Smooth muscle cell of trachea (primary cell): ENCODE measurements around the gene DDX47. TPM values are rescaled to one million over a fixed set of nuclear protein-coding genes. Genes with fewer than 3 reads are reported as not detected.

Source experiments
- total RNA-seq: library from RNA; depleted of rRNA; stranded (reverse); fragments of >200 nt; gene quantifications from 2 replicates; pipeline ENCODE4 v1.2.1, GENCODE V29; 2014

Gene DDX47
- 52.3 and 71.0 TPM in 2 replicates for total RNA-seq

DNA sequence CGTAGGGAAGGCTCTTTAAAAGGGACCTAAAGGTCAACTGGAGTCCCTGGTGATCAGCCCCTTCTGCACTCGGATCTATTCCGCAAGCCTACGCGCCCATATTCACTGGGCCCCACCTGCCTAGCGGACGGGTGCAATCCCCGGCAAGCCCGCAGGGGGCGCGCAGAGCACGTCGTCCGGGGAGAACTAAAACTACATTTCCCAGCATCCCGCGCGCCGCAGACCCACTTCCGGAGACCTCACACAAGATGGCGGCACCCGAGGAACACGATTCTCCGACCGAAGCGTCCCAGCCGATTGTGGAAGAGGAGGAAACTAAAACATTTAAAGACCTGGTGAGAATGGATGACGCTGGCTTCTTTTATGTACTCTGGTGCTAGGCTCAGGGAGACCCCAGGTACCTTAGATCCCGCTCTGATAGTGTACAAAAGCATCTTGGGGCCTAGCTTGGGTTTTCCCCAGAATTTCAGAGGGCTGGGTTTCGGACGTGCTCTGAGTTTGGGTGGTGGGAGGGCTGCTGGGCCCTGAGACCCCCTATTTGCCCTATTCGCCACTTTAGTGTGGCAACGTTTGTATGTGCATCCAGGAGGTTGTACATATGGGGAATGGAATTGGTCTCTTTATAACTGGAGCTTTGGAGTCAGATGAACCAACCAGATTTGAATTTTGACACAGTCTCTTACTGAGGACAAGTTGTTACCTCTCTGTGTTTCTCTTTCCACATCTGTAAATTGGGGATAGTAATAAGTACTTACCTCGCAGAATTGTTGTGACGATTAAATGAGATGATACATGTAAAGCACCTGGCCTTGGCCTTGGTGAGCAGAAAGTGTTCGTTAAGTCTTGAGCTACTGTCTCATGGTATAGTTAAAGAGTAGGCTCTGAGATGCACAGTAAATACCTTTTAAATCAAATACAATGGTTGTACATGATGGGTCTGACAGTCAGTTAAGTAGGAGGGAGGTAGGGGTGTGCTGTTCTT lies at the start of gene DDX47:
TSS of gene DDX47 (plus strand) at position 227 of the 982 bp plus-strand sequence. CDS start at position 249, 22 bp downstream.

DNA sequence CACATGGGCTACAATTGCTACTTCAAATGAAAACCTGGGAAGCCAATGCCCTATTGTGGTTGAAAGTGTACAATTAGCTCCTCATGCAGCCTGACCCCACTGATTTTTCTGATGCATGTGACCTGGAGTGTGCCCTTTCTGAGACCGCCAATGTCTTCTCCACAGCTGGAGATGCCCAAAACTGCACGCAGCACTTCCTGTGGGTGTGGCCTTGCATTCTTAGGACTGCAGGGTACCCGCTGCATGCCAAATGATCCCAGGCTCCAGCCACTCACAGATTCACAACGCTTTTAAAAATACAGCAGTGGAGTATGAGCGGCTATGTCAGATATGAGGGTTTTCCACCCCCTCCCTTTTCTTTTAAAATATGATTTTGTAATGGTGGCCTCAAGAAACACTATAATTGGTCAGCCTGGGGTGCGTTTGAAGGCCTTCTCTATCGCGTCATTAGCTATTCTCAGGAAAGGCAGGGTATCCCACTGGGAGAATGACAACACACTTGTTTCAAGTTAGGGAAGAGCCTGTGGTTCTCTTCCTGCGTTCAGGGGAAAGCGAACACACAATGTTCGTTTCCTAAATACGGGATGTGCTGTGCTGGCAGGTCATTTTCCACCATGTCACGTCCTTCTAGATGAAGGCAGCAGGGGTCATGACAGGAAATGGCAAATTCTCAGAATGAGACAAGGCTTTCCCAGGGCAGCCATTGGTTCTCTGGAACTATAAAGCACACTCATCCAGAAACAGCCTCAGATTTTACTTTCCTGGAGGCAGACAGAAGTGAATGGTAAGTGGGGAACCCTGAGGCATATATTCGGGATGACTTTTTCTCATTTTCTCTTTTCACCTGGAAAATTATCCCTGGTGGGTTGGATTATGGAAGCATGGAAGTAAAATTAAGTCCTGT lies 28.0 kb upstream of the DDX47 start, which contains the start of gene APOLD1:
TSS of gene APOLD1 (plus strand) at position 749 of the 904 bp plus-strand sequence. CDS start at position 782, 33 bp downstream.

Other genes starting within 250 kb of the DDX47 start
- gene CREBL2, start 201.5 kb upstream of the DDX47 start, total RNA-seq: 49.6 and 55.6 TPM in 2 replicates
- gene GPR19, start 117.2 kb upstream of the DDX47 start, total RNA-seq: 0.44 TPM in 1 of 2 replicates, not detected in the other
- gene CDKN1B, start 96.0 kb upstream of the DDX47 start, total RNA-seq: 42.8 and 43.5 TPM in 2 replicates
- gene APOLD1, start 27.7 kb upstream of the DDX47 start, total RNA-seq: 2.6 and 13.7 TPM in 2 replicates
- 3.1 and 10.3 TPM in 2 replicates for gene GPRC5A, start 78.2 kb downstream of the DDX47 start, total RNA-seq
- gene GPRC5D, start 138.8 kb downstream of the DDX47 start, total RNA-seq: 0.15 TPM in 1 of 2 replicates, not detected in the other
- gene HEBP1, start 186.9 kb downstream of the DDX47 start, total RNA-seq: 29.4 and 29.8 TPM in 2 replicates
- gene FAM234B, start 231.0 kb downstream of the DDX47 start, total RNA-seq: 8.3 and 10.8 TPM in 2 replicates